Measurements from ENCODE around the gene YWHAH.
A peak's percentile ranks its signal among the peaks of the same experiment; 100 is the strongest.

YWHAH gene

GRCh38 chr22:31943978-31944699 lies at the start of gene YWHAH:
Gene YWHAH (plus strand): TSS chr22:31944535. CDS start chr22:31944734, 199 bp downstream.
- peak; percentile 90 to 96 for DNase-seq

DNA sequence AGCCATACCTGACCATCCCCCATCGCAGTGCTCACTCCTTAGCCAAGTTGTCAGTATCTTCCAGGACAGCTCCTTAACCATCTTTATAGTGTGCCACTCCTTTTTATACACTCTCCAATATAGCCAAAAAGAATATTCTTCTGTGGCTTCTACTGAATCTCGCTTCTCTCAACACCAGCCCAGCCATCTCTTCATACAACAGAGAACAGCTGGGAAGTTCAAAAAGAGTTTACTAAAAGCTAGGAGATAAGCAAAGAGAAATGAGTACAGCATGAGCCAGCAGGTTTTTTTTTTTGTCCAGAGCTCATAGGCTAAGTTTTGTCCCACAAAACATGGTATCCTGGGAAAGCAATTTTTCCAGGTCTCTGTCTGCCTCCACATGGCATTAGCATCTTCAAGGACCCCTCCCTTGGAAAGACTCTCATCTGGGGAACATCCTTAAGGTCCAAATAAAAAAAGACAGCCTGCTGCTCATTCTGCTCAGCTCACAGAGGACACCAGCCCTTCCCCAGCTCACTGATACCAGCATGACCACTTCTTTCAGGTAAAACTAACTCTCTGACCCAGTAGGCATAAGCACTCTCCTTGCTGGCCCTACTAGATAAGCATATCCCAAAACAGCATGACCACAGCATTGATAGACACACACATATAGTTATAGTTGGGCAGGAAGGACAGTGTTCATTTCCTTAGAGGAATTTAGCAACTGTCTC lies 48.8 kb upstream of the YWHAH start:
- DNase-seq, result no peak

DNA sequence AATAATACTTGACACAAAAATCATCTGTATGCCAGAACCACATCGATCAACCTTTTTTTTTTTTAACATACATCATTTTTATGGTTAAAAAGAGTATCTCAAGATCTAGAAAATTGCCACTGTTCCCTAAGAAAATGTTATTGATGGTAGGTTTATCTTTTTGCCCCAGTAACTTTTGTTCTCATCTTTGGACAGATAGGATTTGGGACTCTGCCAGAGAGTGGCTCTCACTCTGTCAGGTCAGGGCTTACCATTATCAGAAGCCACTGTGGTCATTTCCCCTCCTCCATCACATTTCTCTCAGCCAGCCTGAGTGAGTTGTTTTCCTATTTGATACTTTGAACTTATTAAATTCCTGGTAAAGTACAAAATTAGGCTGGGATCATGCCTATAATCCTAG lies 47.9 kb upstream of the YWHAH start:
- no peak for DNase-seq

GRCh38 chr22:31897842-31898805 lies 46.2 kb upstream of the YWHAH start:
- DNase-seq, result no peak

- DNase-seq, result no peak
These were observed 45.4 kb upstream of the YWHAH start for GRCh38 chr22:31898926-31899325.

DNA sequence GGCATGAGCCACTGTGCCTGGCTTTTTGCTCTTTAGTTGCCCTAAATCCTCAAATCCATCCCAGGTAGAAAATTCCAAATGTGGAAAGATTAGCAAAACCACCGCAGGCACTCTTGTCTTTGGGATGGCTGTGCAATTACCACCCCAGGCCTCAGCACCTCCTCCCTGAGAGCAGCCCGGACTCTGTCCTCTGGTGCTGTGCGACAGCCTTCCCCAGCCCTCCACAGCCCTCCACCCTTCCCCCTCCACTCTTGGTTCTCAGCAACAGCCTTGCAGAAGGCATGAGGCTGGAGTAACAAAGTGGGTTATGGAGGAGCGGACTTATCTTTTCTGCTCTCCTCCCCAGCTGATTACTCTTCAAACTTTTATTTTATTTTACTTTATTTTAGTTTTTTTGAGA lies 44.7 kb upstream of the YWHAH start:
- DNase-seq, result no peak

- DNase-seq, result no peak
These were observed 42.8 kb upstream of the YWHAH start for GRCh38 chr22:31901388-31902137.

DNA sequence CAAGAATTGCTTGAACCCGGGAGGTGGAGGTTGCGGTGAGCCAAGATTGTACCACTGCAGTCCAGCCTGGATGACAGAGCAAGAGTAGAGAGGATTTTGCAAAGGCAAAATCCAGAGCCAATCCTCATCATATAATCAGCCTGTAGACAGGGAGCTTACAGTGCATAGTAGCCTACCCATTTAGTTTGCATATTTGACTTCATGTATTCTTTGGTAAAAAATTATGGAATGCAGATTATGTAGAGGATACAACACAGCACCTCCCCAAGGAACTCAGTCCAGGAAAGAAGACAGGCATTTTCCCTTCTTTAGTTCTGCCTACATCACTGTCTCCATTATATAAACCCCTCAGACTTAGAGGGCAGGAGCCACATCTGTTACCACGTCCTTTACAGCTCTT lies 39.7 kb upstream of the YWHAH start:
- DNase-seq, result no peak

- no peak for DNase-seq
These were observed 39.0 kb upstream of the YWHAH start for GRCh38 chr22:31905356-31905755.

DNA sequence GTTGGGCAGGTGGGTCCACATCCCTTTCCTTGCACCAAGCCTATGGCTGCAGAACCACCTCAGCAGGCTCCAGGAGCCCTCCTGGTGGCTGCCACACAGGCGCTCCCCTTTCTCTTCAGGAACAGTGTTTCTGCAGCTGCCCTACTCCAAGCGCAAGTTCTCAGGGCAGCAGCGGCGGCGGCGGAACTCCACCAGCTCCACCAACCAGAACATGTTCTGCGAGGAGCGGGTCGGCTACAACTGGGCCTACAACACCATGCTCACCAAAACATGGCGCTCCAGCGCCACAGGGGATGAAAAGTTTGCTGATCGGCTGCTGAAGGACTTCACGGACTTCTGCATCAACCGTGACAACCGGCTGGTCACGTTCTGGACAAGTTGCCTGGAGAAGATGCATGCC lies 38.2 kb upstream of the YWHAH start:
- DNase-seq, result no peak

DNA sequence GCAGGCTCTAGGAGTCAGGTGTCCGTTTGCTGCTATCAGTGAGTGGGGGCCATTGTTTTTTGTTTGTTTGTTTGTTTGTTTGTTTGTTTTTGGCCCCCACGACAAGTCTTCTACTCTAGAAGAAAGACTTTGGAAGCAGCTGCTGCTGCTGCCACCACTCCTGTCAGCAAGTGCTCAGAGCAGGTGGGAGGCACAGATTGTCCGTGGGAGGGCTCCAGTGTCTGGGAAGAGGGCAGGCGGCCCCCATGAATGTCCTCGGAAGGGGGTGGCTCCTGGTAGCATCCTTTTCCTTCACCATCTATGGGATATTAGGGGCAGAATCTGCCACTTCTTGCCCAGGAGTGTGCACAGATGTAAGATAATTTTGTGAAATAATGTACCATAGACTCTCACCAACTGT lies 37.8 kb upstream of the YWHAH start:
- no peak for DNase-seq

DNA sequence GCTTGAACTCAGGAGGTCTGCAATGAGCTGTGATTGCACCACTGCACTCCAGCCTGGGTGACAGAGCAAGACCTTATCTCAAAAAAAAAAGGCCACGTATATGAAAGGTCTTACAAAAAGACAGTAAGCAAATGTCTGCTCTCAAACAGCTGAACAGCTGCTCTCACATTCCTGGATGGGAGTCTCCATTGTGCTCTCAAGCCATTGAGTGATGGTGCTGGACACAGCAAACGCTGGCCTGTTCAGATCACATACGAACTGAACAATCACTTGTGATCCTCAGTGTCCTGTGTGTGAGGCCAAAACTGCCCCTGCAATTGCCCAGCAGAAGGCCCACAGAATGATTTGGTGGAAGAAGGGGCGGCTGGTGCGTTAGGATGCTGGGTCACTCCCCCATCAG lies 34.4 kb upstream of the YWHAH start:
- DNase-seq, result no peak

GRCh38 chr22:31911565-31912406 lies 32.5 kb upstream of the YWHAH start:
- no peak for DNase-seq

DNA sequence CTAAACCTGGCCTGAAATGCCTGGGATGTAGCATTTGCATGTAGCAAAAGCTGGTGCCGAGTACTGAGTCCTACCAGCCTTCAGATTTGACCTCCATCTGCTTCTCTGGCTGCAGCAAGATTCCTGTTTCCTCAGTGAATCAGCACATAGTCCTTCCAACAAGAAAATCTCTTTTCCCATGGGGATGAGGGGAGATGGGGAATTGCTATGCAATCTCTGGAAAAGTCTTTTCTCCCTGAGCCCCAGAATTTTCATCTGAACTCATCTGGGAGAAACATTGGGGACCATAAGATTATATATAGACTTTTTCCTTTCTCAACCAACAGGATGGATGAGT lies 32.0 kb upstream of the YWHAH start:
- no peak for DNase-seq

- DNase-seq, result no peak
These were observed 28.7 kb upstream of the YWHAH start for GRCh38 chr22:31915586-31915985.

GRCh38 chr22:31917227-31917921 lies 27.0 kb upstream of the YWHAH start:
- peak in 1 of 2 donors; percentile 7 for DNase-seq

- no peak for DNase-seq
These were observed 24.6 kb upstream of the YWHAH start for GRCh38 chr22:31919730-31920129.

GRCh38 chr22:31920306-31920705 lies 24.0 kb upstream of the YWHAH start:
- no peak for DNase-seq

DNA sequence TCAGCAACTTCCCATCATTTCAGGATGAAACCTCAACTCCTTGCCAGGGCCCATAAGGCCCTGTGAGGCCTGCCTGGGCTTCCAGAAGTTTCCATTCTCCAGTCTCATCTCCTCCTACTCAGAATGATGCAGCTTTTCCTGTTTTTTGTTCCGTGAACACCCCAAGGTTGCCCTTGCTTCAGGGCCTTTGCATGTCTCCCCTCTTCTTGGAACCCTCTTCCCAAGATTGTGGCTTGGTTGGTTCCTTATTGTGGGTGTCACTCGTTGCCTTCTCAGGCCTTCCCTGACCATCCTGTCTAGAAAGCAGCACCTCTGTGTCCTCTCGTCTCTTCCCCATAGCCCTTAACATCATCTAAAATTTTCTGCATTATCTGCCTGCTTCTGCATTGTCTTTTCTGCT lies 23.2 kb upstream of the YWHAH start:
- DNase-seq, result no peak

DNA sequence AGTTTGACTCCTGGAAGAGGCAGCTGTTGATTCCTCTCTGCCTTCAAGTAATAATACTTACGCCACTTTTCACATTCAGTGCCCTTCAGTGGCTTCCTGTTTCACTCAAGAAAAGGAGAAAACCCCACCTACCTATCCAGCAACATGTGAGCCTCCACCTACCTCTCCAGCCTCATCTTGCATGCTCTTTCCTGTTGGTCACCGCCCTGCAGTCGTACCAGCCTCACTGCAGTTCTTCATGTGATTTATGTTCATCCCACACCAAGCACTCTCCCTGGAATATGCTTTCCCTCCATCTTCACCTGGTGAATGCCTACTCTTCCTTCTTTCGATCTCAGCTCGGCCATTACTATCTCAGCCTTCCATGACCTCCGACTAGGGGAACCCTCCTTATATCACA lies 21.8 kb upstream of the YWHAH start:
- DNase-seq, result no peak

- no peak for DNase-seq
These were observed 21.2 kb upstream of the YWHAH start for GRCh38 chr22:31923136-31923535.
